ENCODE measurements around the gene IL1RAPL1.

The IL1RAPL1 gene

DNA sequence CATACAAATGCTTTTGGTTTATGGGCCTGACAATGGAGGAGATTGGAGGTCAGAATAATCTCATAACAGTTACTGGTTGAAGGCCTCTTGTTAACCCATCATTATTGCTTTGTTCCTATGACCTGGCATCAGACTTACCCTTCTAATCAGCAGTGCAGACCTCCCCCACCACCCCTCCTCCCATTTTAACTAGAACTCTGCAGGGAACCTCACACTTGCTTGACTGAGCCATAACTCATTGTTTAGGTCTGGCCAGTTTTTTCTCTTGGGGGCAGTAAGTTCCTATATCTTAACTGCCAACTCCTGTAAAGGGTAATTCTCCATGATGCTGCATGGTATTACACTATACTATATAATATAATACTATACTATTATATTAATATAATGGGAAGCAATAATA is 609.3 kb downstream of the IL1RAPL1 start:
- TF ChIP-seq, protein P1, sequence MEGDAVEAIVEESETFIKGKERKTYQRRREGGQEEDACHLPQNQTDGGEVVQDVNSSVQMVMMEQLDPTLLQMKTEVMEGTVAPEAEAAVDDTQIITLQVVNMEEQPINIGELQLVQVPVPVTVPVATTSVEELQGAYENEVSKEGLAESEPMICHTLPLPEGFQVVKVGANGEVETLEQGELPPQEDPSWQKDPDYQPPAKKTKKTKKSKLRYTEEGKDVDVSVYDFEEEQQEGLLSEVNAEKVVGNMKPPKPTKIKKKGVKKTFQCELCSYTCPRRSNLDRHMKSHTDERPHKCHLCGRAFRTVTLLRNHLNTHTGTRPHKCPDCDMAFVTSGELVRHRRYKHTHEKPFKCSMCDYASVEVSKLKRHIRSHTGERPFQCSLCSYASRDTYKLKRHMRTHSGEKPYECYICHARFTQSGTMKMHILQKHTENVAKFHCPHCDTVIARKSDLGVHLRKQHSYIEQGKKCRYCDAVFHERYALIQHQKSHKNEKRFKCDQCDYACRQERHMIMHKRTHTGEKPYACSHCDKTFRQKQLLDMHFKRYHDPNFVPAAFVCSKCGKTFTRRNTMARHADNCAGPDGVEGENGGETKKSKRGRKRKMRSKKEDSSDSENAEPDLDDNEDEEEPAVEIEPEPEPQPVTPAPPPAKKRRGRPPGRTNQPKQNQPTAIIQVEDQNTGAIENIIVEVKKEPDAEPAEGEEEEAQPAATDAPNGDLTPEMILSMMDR (IDR thresholded peaks at IDR 0.05; ENCODE audit: low read depth, low read length): no peak
- in situ Hi-C loops (cut with HindIII; ENCODE audit: low sequenced_read_pairs): no loop called here
- DNase-seq (ENCODE audit: low read depth, low spot score): no peak
- H3K4me3 ChIP-seq (ENCODE audit: low read depth, low read length): no peak overlapping the region

DNA sequence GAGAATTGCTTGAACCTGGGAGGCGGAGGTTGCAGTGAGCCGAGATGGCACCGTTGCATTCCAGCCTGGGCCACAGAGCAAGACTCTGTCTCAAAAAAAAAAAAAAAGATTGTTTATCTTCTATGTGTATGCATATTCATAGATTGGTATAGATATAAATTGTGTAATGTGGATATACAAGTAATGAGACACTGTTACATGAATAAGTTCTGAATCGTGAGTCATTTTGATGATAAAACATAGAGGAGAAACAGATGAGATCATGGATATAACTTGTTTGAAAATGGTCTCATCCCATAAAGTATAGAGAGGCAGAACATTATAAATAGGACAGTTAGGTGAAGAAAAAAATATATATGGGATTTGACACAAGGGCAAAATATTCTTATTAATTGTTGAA is 628.0 kb downstream of the IL1RAPL1 start:
- TF ChIP-seq, protein P1 (IDR thresholded peaks at IDR 0.05; ENCODE audit: low read depth, low read length): no peak
- DNase-seq (ENCODE audit: low read depth, low spot score): no peak
- no peak overlapping the region for H3K4me3 ChIP-seq (ENCODE audit: low read depth, low read length)
- in situ Hi-C loops (cut with HindIII; ENCODE audit: low sequenced_read_pairs): no loop called here

DNA sequence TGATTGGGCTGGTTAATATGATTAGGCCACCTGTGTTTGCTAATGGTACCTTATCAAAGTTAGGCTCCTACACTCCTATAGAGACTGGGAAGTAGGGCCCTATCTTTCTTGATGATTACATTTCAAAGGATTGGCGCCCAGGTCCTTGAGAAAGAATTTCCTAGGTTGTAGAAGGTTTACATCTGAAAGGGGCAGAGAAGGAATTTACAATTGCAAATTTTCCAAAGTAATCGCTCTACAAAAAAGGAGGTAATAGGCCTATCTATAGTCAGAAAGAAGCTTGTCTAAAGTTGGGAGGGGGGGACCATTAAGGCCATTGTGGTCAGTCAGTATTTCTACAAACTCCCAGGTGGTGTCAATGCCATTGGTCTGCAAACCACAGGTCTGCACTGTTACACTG is 638.4 kb downstream of the IL1RAPL1 start:
- TF ChIP-seq, protein P1 (IDR thresholded peaks at IDR 0.05; ENCODE audit: low read depth, low read length): no peak

DNA sequence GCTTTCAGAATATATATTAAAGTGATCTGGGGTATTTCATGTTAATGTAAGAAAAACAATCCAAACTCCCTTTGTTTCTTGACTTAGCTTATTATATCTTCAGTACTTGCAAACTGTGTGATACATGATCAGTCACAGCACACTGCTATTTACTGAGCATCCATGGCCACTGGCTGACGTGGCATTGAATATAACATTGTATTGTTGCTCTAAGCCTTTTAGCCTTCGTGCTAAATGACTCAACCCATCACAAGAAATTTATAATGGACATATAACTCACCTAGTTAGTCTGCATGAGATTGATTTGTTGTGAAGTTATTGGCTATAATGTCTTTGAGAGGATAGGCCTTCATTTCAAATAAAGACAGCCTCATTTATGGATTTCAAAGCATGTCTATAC is 642.6 kb downstream of the IL1RAPL1 start:
- in situ Hi-C loops (cut with HindIII; ENCODE audit: low sequenced_read_pairs): no loop called here
- DNase-seq (ENCODE audit: low read depth, low spot score): peak; percentile 42
- H3K4me3 ChIP-seq (ENCODE audit: low read depth, low read length): no peak overlapping the region
- TF ChIP-seq, protein P1 (IDR thresholded peaks at IDR 0.05; ENCODE audit: low read depth, low read length): no peak

More for the DNA sequence above, 638.4 kb downstream of the IL1RAPL1 start:
- H3K4me3 ChIP-seq (ENCODE audit: low read depth, low read length): no peak overlapping the region
- in situ Hi-C loops (cut with HindIII; ENCODE audit: low sequenced_read_pairs): no loop called here
- peak; percentile 5 for DNase-seq (ENCODE audit: low read depth, low spot score)

DNA sequence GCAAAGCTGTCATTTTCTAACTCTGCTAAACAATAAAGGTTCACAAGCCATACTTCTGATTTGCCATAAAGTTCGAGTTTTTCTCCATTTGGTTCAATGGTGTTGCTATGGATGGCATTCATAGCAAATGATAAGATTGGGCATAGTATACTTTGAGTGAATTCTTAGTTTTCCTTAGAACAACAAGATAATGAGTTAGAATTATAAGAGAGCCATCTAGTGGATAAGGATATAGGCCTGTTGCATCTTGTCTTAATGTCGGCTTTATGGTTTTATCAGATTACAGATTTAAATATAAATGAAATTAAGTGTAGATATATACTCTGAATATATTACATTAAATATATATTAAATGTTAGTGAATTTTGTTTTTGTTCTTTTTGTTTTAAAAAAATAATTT is 644.6 kb downstream of the IL1RAPL1 start:
- in situ Hi-C loops (cut with HindIII; ENCODE audit: low sequenced_read_pairs): no loop called here
- H3K4me3 ChIP-seq (ENCODE audit: low read depth, low read length): no peak overlapping the region
- TF ChIP-seq, protein P1 (IDR thresholded peaks at IDR 0.05; ENCODE audit: low read depth, low read length): peak; percentile 32
- DNase-seq (ENCODE audit: low read depth, low spot score): peak; percentile 10

DNA sequence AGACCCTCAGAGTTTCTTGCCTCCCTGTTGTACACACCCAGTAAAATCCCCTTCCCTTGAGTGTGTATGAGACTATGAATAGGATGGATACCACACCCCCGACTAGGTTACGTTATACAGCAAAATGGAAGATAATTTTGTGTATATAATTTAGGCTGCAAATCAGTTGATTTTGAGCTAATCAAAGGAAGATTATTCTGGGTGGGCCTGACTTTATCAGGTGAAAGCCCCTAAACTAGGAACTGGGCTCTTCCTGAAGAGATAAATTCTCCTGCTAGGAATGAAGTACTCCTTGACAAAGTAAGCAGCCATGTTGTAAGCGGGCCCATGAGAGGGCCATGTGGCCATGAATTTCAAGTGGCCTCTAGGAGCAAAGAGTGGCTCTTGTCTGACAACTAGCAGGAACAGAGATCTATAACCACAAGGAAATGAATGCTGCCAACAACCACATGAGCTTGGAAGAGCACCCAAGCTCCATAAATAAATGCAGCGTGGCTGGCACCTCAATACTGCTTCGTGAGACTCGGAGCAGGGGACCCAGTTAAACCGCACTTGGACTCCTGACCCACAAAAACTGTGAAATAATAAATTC is 646.4 kb downstream of the IL1RAPL1 start:
- no peak for DNase-seq (ENCODE audit: low read depth, low spot score)
- no peak overlapping the region for H3K4me3 ChIP-seq (ENCODE audit: low read depth, low read length)
- TF ChIP-seq, protein P1 (IDR thresholded peaks at IDR 0.05; ENCODE audit: low read depth, low read length): no peak
- in situ Hi-C loops (cut with HindIII; ENCODE audit: low sequenced_read_pairs): no loop called here
